Kidney (tissue), 14 donors: Measurements from ENCODE around the gene VPS33B. TPM values are rescaled to one million over a fixed set of nuclear protein-coding genes. Genes with fewer than 3 reads are reported as not detected.
"Not testable (repeated sequence)": the region's sequence is repeated elsewhere in the genome, so short reads cannot be mapped to it uniquely, and the experiment has no call there.

Experiments used
- DNase-seq, 5 donors: peaks; one replicate each; pipeline ENCODE4 v3.0.0-alpha.2; 2013 to 2020
- FAIRE-seq: peaks from 2 replicates; lab custom pipeline; 2012; peaks lifted over from hg19 to GRCh38; lab: Jason Lieb, UNC
- H3K27ac ChIP-seq, 2 donors: one replicate each; pipeline ENCODE4 v1.7.0; 2013; ENCODE audit warnings: low read depth in 2 of 2, low read length in 2 of 2, inconsistent platforms in 1 of 2
- H3K27me3 ChIP-seq: one replicate; pipeline ENCODE4 v1.7.1; 2013; ENCODE audit warnings: low read length, inconsistent platforms; ENCODE audit not compliant: control insufficient read depth, insufficient read depth
- H3K36me3 ChIP-seq, 3 donors: one replicate each; pipeline versions ENCODE4 v1.7.0 to v1.7.1; 2013; ENCODE audit warnings: low read length in 3 of 3, control low read depth in 1 of 3, inconsistent platforms in 1 of 3; ENCODE audit not compliant: insufficient read depth in 3 of 3, control insufficient read depth in 2 of 3
- H3K4me1 ChIP-seq, 3 donors: one replicate each; pipeline versions ENCODE4 v1.7.0 to v1.7.1; 2013; ENCODE audit warnings: low read length in 3 of 3, inconsistent platforms in 1 of 3, low read depth in 1 of 3; ENCODE audit not compliant: control insufficient read depth in 2 of 3, insufficient read depth in 2 of 3
- H3K4me3 ChIP-seq, 3 donors: one replicate each; pipeline versions ENCODE4 v1.7.0 to v1.8.1; 2013; ENCODE audit warnings: low read length in 3 of 3, control low read depth in 1 of 3, inconsistent platforms in 1 of 3
- H3K9ac ChIP-seq, 3 donors: one replicate each; pipeline versions ENCODE4 v1.7.0 to v1.7.1; 2013; ENCODE audit warnings: low read length in 3 of 3, control low read depth in 1 of 3, inconsistent platforms in 1 of 3
- H3K9me3 ChIP-seq, 3 donors: one replicate each; pipeline versions ENCODE4 v1.7.0 to v1.7.1; 2013; ENCODE audit warnings: low read length in 3 of 3, control low read depth in 1 of 3, inconsistent platforms in 1 of 3; ENCODE audit not compliant: control insufficient read depth in 2 of 3, insufficient read depth in 1 of 3
- CTCF ChIP-seq: IDR thresholded peaks from 3 replicates; pipeline ENCODE4 v1.5.1; 2012; ENCODE audit warnings: mild to moderate bottlenecking, moderate library complexity, borderline replicate concordance; ENCODE audit not compliant: insufficient read depth; ENCODE audit errors: extremely low read depth
- intact Hi-C: fragments of 100-400 bp; cut with DNase I; formaldehyde crosslinking; loops from one replicate; pipeline ENCODE4 v1.11.1; 2022
- polyA plus RNA-seq: library from polyadenylated mRNA; stranded (reverse); fragments of 350-450 nt; fragmentation: Illumina TruSeq; extraction: RNeasy Lipid Tissue Mini Kit (QIAGEN cat#74804); gene quantifications from one replicate; pipeline ENCODE4 v1.2.3, GENCODE V29; 2014; ENCODE audit warnings: low read depth, low replicate concordance; ENCODE audit not compliant: insufficient read depth
- total RNA-seq: library from RNA; stranded (reverse); fragmentation: NEBNext Ultra II Directional; extraction: Animal tissue kit (Norgen Biotek cat#: 25700); gene quantifications from one replicate; pipeline ENCODE4 v1.2.1, GENCODE V29; 2021
- donor health status: control.
- donor health status: control.
- donor health status: control.
- donor health status: control.
- donor health status: control.
- donor health status: DM: yes; HTN: yes; CAD: no.
- donor health status: Normal renal cell carcinoma (clear cell type).

Gene VPS33B
- total and polyA plus RNA-seq, 2 donors from 2014 or later: 15.5 to 18.5 TPM

DNA sequence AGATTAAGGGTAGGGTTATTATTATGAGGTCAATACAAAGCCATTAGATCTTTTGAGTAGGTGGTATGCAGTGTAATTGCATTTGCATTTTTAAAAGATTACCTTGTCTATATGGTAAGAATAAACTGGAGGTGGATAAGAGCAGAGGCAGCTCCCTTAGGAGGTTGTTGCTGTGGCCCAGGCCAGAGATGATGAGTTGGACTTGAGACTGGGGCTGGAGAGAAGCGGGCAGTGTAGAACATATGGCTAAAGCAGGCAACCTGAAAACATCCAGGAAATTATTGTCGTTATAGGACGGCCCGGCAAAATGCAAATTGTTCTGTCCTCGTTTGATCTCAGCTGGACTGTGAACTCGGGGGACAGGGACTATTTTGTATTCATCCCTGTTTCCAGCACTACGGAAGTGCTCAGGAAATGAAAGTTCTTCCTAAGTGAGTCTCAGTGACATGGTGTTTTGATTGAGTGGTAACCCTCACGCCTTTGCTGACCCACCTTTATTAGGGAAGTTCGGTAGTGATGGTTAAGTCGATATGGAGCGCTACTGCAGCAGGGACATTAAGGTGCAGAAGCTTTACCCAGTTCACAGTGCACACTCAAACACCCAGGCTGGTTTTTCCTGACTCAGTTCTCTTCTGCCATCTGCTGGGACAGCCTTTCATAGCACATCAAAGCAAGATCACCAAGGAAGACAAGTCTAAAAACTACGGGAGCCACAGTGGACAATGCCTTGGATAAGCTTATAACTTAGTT is 27.2 kb upstream of the VPS33B start:
- Histone ChIP-seq H3K27me3 (no peaks in the 10 kb centered on the region), H3K4me3 (peak overlapping the region in 1 of 3 donors; percentile 11), H3K36me3 (no peaks in the 10 kb centered on the region), H3K9ac (no peak overlapping the region), H3K27ac (no peak overlapping the region), H3K4me1 (no peaks in the 10 kb centered on the region), H3K9me3 (no peaks in the 10 kb centered on the region)
- TF ChIP-seq CTCF: peak; percentile 59
- FAIRE-seq (peak; percentile 13), DNase-seq (peak in 4 of 5 donors; percentile 60 to 87 (median 79))
- intact Hi-C loops: no loop called here

GRCh38 chr15:91047545-91048199 is 25.3 kb upstream of the VPS33B start:
- no peaks in the 10 kb centered on the region for H3K9me3 ChIP-seq
- no peak overlapping the region for H3K27ac ChIP-seq
- TF ChIP-seq CTCF: no peak
- no peak overlapping the region for H3K4me3 ChIP-seq
- H3K9ac ChIP-seq: no peak overlapping the region
- H3K27me3 ChIP-seq: no peaks in the 10 kb centered on the region
- FAIRE-seq (no peak), DNase-seq (no peak)
- intact Hi-C loops: no loop called here
- H3K4me1 ChIP-seq: no peaks in the 10 kb centered on the region
- H3K36me3 ChIP-seq: no peaks in the 10 kb centered on the region

- H3K27me3 ChIP-seq, H3K9me3 ChIP-seq, H3K4me1 ChIP-seq, H3K36me3 ChIP-seq, H3K27ac ChIP-seq, H3K9ac ChIP-seq, intact Hi-C loops, H3K4me3 ChIP-seq, FAIRE-seq, DNase-seq: not testable (repeated sequence)
Measured at GRCh38 chr15:91046056-91046455, 23.7 kb upstream of the VPS33B start.

DNA sequence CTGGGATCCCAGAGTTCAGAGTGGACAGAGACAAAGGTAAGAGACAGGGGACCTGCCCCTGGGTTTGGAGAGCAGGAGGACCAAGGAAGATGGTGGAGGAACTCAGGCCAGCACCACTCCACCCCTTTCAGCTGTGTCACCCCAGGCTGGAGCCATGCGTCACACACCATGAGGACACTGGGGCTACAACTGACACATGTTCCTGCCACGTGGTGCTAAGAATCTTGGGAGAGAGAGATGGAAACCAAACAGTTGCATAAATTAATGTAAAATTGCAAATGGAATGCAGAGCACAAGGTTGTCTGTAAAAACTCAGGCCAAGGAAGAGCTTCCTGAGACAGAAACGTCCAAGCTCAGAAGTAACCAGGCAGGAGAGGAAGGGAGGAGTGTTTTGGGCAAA is 22.7 kb upstream of the VPS33B start:
- FAIRE-seq: no peak
- intact Hi-C loops: no loop called here
- no peak overlapping the region for H3K4me3 ChIP-seq

More for the DNA sequence above, 22.7 kb upstream of the VPS33B start:
- DNase-seq: no peak
- H3K27me3 ChIP-seq: no peaks in the 10 kb centered on the region
- H3K4me1 ChIP-seq: no peaks in the 10 kb centered on the region
- H3K27ac ChIP-seq: no peak overlapping the region
- H3K9ac ChIP-seq: no peak overlapping the region
- no peaks in the 10 kb centered on the region for H3K36me3 ChIP-seq
- no peak for TF ChIP-seq CTCF
- no peaks in the 10 kb centered on the region for H3K9me3 ChIP-seq
